MCF 10A (cell line): ENCODE measurements around the gene ACYP2. TPM values are rescaled to one million over a fixed set of nuclear protein-coding genes. Genes with fewer than 3 reads are reported as not detected.

ENCODE experiments used
- BruUV-seq: library from RNA; stranded (reverse); fragments of 400-500 nt; replicated peaks from 2 replicates; lab custom pipeline; 2021; lab: Mats Ljungman, UMichigan
- CTCF ChIA-PET: fragments of 300-600 bp; sonication (Branson Sonifier 250); formaldehyde crosslinking; extraction: SDS; loops from one replicate; lab custom pipeline; 2021; ENCODE audit warnings: antibody characterized with exemption, inconsistent platforms; lab: Yijun Ruan, JAX
- POLR2A ChIA-PET: fragments of 300-600, 350-650 bp; sonication (Branson Sonifier 250); formaldehyde crosslinking; extraction: SDS; loops from one replicate; lab custom pipeline; 2020; ENCODE audit warnings: antibody characterized with exemption, inconsistent platforms; lab: Yijun Ruan, JAX
- DNase-seq: peaks from one replicate; pipeline ENCODE4 v3.0.0-alpha.2; 2018; ENCODE audit not compliant: unreplicated experiment
- H3K27ac Mint-ChIP-seq: one replicate; pipeline ENCODE4 v1.8.0; 2022; ENCODE audit warnings: mild to moderate bottlenecking, low read depth, mixed read lengths; ENCODE audit not compliant: unreplicated experiment
- H3K27me3 Mint-ChIP-seq: one replicate; pipeline ENCODE4 v1.8.0; 2022; ENCODE audit warnings: mixed read lengths; ENCODE audit not compliant: insufficient read depth, unreplicated experiment
- H3K36me3 Mint-ChIP-seq: one replicate; pipeline ENCODE4 v1.8.0; 2022; ENCODE audit warnings: mild to moderate bottlenecking, moderate library complexity, mixed read lengths; ENCODE audit not compliant: insufficient read depth, unreplicated experiment
- H3K4me1 Mint-ChIP-seq: one replicate; pipeline ENCODE4 v1.8.0; 2022; ENCODE audit warnings: mixed read lengths; ENCODE audit not compliant: insufficient read depth, unreplicated experiment
- H3K4me3 Mint-ChIP-seq: one replicate; pipeline ENCODE4 v1.8.0; 2022; ENCODE audit warnings: mild to moderate bottlenecking, moderate library complexity, mixed read lengths; ENCODE audit not compliant: unreplicated experiment
- H3K9me3 Mint-ChIP-seq: one replicate; pipeline ENCODE4 v1.8.0; 2022; ENCODE audit warnings: mixed read lengths; ENCODE audit not compliant: unreplicated experiment
- intact Hi-C: fragments of 100-400 bp; cut with micrococcal nuclease; formaldehyde crosslinking; loops from 2 replicates; pipeline ENCODE4 v1.14.1; 2022
- total RNA-seq: library from RNA; stranded (reverse); gene quantifications from 2 replicates; pipeline ENCODE4 v1.2.3, GENCODE V29; 2022
- TF ChIP-seq, protein P1 (sequence below): fragments of 200-600 bp; IDR thresholded peaks from one replicate; pipeline ENCODE4 v1.8.0; 2022; ENCODE audit warnings: antibody characterized with exemption, mild to moderate bottlenecking; ENCODE audit not compliant: unreplicated experiment

ACYP2 gene
- total RNA-seq, 1 experiment from 2014 or later: 14.3 TPM

DNA sequence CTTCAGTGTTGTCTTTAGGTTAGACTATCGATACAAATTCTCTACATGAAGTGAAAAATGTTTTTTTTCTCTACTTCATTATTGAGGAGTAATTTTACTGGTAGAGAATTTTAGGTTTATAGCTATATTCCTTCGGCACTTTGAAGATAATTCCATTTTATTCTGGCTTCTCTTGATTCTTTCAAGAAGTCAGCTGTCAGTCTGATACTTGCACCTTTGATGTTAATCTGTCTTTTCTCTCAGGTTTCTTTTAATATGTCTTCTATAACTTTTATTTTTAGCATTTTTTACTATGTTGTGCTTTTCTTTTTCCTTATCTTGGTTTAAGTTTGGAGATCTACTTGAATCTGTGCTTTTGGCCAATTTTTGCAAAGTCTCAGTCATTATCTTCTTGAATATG is 122.0 kb downstream of the ACYP2 start:
- intact Hi-C loops: no loop called here
- BruUV-seq: no TSS peak
- DNase-seq: no peak
- TF ChIP-seq, protein P1, sequence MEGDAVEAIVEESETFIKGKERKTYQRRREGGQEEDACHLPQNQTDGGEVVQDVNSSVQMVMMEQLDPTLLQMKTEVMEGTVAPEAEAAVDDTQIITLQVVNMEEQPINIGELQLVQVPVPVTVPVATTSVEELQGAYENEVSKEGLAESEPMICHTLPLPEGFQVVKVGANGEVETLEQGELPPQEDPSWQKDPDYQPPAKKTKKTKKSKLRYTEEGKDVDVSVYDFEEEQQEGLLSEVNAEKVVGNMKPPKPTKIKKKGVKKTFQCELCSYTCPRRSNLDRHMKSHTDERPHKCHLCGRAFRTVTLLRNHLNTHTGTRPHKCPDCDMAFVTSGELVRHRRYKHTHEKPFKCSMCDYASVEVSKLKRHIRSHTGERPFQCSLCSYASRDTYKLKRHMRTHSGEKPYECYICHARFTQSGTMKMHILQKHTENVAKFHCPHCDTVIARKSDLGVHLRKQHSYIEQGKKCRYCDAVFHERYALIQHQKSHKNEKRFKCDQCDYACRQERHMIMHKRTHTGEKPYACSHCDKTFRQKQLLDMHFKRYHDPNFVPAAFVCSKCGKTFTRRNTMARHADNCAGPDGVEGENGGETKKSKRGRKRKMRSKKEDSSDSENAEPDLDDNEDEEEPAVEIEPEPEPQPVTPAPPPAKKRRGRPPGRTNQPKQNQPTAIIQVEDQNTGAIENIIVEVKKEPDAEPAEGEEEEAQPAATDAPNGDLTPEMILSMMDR: no peak
- ChIA-PET CTCF (no interaction called here), POLR2A (no interaction called here)
- Mint-ChIP-seq H3K27ac (no peak overlapping the region), H3K4me3 (no peak overlapping the region), H3K27me3 (no peaks in the 10 kb centered on the region), H3K9me3 (peaks cover 14% of the 10 kb centered on the region), H3K36me3 (no peaks in the 10 kb centered on the region), H3K4me1 (no peaks in the 10 kb centered on the region)

DNA sequence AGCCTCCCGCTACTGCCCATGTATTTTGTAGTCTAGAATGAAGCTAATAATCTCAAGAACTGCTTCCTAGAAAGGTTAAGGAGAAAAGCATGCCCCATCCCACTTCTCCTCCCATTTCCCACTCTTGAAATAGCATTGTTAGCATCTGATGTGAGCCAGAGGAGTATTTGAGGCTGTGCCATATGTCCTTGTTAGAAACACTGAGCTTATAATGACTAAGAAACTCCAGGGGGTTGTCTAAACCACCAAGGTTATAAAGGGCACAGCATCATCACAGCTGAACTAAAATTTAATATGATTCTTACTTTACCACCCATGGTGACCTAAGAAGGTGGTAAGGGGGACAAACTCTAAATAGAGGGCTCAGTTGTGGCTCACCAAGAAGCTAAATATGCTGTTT is 124.0 kb downstream of the ACYP2 start:
- no peak overlapping the region for H3K27ac Mint-ChIP-seq
- intact Hi-C loops: no loop called here
- ChIA-PET POLR2A (no interaction called here), CTCF (interaction anchor here (0.8 kb wide), 1 partner anchor 9 kb away, joined by 3 read pairs; no protein-coding TSS in a partner anchor)
- no peaks in the 10 kb centered on the region for H3K4me1 Mint-ChIP-seq
- TF ChIP-seq, protein P1: no peak
- DNase-seq: peak; percentile 28
- no peak overlapping the region for H3K4me3 Mint-ChIP-seq
- H3K27me3 Mint-ChIP-seq: no peaks in the 10 kb centered on the region
- no TSS peak for BruUV-seq
- H3K9me3 Mint-ChIP-seq: peaks cover 10% of the 10 kb centered on the region
- H3K36me3 Mint-ChIP-seq: no peaks in the 10 kb centered on the region

DNA sequence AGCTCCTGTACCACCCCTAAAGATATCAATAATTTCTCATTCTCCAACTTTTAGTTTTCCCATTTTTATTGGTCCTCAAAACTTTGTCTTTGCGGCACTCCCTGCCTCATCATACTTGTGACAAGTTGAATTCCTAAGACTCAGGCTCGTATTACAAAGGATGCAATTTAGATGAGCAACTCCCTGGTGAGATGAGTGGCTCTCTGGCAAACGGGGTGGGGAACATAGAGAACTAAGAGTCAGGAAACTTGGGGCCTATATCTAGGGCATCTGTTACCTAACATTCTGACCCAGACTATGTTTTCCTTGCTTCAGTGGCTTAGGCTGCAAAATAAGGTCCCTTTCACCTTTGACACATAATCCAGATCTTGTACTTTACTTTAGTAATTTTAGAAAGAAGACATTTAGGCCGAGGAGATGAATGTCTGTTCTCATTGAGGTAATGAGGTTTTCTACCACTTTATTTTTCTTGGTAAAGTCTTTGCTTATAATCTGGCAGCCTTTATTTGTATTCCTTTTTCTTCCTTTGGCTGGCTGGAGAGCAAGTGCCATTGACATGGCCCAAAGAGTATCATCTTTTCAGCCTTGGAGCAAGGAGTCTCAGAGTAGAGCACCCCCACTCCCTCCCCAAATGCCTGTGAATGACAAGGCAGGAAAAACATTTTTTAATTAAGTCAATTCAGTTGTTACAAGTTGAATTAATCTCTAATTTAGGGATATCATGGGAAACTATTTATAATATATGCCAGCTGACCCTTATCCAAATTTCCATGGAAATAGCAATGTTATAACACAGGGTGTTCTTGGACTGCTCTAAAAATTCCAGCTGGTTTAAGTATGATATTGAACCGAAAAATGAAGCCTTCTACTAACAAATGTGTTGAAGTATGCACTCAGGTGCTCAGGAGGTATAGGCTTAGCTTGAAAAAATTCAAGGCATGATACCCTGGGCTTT is 125.4 kb downstream of the ACYP2 start:
- BruUV-seq: no TSS peak
- no peak overlapping the region for H3K27ac Mint-ChIP-seq
- peaks cover 10% of the 10 kb centered on the region for H3K9me3 Mint-ChIP-seq
- intact Hi-C loops: no loop called here
- POLR2A ChIA-PET: no interaction called here
- no peaks in the 10 kb centered on the region for H3K4me1 Mint-ChIP-seq
- H3K36me3 Mint-ChIP-seq: no peaks in the 10 kb centered on the region
- no peaks in the 10 kb centered on the region for H3K27me3 Mint-ChIP-seq
- CTCF ChIA-PET: no interaction called here
- no peak overlapping the region for H3K4me3 Mint-ChIP-seq
- DNase-seq: peak; percentile 17
- TF ChIP-seq, protein P1: no peak

DNA sequence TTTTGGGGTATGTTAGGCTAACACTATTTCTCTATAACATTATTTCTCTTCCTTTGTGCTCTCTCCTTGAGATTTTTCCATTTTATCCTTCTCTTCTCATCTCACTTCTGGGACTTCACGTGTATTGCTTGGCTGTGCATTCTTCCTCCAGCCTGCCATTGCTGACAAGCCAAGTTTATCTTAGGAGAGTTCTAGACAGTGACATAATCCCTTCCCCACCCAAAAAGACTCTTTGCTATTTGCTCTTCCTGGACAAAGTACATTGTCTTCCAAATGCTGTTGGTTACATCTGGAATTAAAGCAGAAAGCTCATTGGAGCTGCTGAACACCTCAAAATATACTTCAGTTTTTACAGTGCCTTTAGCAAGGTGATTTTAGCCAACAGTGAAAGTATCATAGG is 131.7 kb downstream of the ACYP2 start:
- no peak overlapping the region for H3K27ac Mint-ChIP-seq
- ChIA-PET POLR2A (no interaction called here), CTCF (interaction anchor here (0.5 kb wide), 1 partner anchor 8 kb away, joined by 3 read pairs; no protein-coding TSS in a partner anchor)
- intact Hi-C loops: no loop called here
- BruUV-seq: no TSS peak
- no peak for DNase-seq
- H3K4me1 Mint-ChIP-seq: no peaks in the 10 kb centered on the region
- TF ChIP-seq, protein P1: no peak
- no peaks in the 10 kb centered on the region for H3K27me3 Mint-ChIP-seq
- no peaks in the 10 kb centered on the region for H3K36me3 Mint-ChIP-seq
- no peaks in the 10 kb centered on the region for H3K9me3 Mint-ChIP-seq
- no peak overlapping the region for H3K4me3 Mint-ChIP-seq
